GM12891 (cell line): ENCODE results near the gene C10orf71.

Experiments
- PAX5 ChIP-seq: IDR thresholded peaks from 2 replicates; pipeline ENCODE4 v1.6.1; 2011; ENCODE audit warnings: low read length, moderate library complexity, mild to moderate bottlenecking; ENCODE audit not compliant: insufficient read depth, severe bottlenecking
- POLR2A ChIP-seq: IDR thresholded peaks from 2 replicates; pipeline ENCODE4 v1.6.1; 2011; ENCODE audit warnings: low read depth, low read length, control low read depth
- POLR2AphosphoS5 ChIP-seq: IDR thresholded peaks from 2 replicates; pipeline ENCODE4 v1.6.1; 2011; ENCODE audit warnings: low read depth, low read length, control low read depth
- POU2F2 ChIP-seq: IDR thresholded peaks from 2 replicates; pipeline ENCODE4 v1.6.1; 2011; ENCODE audit warnings: low read depth, mild to moderate bottlenecking, control low read depth, low read length, moderate library complexity
- SPI1 ChIP-seq: IDR thresholded peaks from 2 replicates; pipeline ENCODE4 v1.6.1; 2011; ENCODE audit warnings: low read depth, low read length, control low read depth
- TAF1 ChIP-seq: IDR thresholded peaks from 2 replicates; pipeline ENCODE4 v1.6.1; 2011; ENCODE audit warnings: low read depth, low read length, control low read depth

- TF ChIP-seq POLR2A, result no peak
- no peak for TF ChIP-seq POLR2AphosphoS5
- TF ChIP-seq TAF1, result no peak
- TF ChIP-seq SPI1, result no peak
- no peak for TF ChIP-seq POU2F2
- no peak for TF ChIP-seq PAX5
These were observed 19.7 kb upstream of the C10orf71 start for GRCh38 chr10:49279015-49279880.
